Upper lobe of left lung (tissue), 6 donors: Measurements from ENCODE around the gene ARFGEF3. TPM values are rescaled to one million over a fixed set of nuclear protein-coding genes. Genes with fewer than 3 reads are reported as not detected.

Source experiments
- ATAC-seq, 2 donors: fragments of 200-7000 bp; cut with Tn5 transposase; one replicate each; pipeline ENCODE4 v1.9.1; 2022; ENCODE audit warnings: mild to moderate bottlenecking in 2 of 2, moderate library complexity in 2 of 2; ENCODE audit not compliant: low FRiP score in 2 of 2
- DNase-seq, 2 donors: peaks; one replicate each; pipeline ENCODE4 v3.0.0-alpha.2; 2019 to 2020
- H3K27ac ChIP-seq, 4 donors: fragments of 200-600 bp; sonication (generic); one replicate each; pipeline ENCODE4 v1.5.1; 2016 to 2019
- H3K27me3 ChIP-seq, 4 donors: fragments of 200-600 bp; sonication (generic); one replicate each; pipeline ENCODE4 v1.5.1; 2017 to 2019
- H3K36me3 ChIP-seq, 4 donors: fragments of 200-600 bp; sonication (generic); one replicate each; pipeline ENCODE4 v1.5.1; 2016 to 2019
- H3K4me1 ChIP-seq, 4 donors: fragments of 200-600 bp; sonication (generic); one replicate each; pipeline ENCODE4 v1.5.1; 2018 to 2019
- H3K4me3 ChIP-seq, 4 donors: fragments of 200-600 bp; sonication (generic); one replicate each; pipeline ENCODE4 v1.5.1; 2017 to 2019; ENCODE audit warnings: mild to moderate bottlenecking in 2 of 4, moderate library complexity in 1 of 4
- H3K9me3 ChIP-seq, 4 donors: fragments of 200-600 bp; sonication (generic); one replicate each; pipeline ENCODE4 v1.5.1; 2018 to 2019
- CTCF ChIP-seq, 6 experiments: fragments of 450-650 bp in 4 of 6; fragments of 200-600 bp in 2 of 6; sonication (generic) in 2 of 6; IDR thresholded peaks; one replicate each; pipeline ENCODE4 v1.5.1; 2016 to 2019; ENCODE audit warnings: antibody characterized with exemption in 6 of 6
- EP300 ChIP-seq, 4 donors: sonication (generic); formaldehyde crosslinking; IDR thresholded peaks; one replicate each; pipeline ENCODE4 v1.5.1; 2017; ENCODE audit warnings: antibody characterized with exemption in 4 of 4, control low read depth in 2 of 4
- POLR2A ChIP-seq, 4 donors: fragments of 450-650 bp; IDR thresholded peaks; one replicate each; pipeline ENCODE4 v1.5.1; 2016 to 2017; ENCODE audit warnings: antibody characterized with exemption in 4 of 4, mild to moderate bottlenecking in 2 of 4
- POLR2AphosphoS5 ChIP-seq, 2 donors: sonication (generic); formaldehyde crosslinking; IDR thresholded peaks; one replicate each; pipeline ENCODE4 v1.5.1; 2017; ENCODE audit warnings: antibody characterized with exemption in 2 of 2
- WGBS, 2 donors: methylation state at CpG; one replicate each; pipeline ENCODE4 v1.1.5; 2017 to 2018; 5-methylcytosine and 5-hydroxymethylcytosine counted together
- total RNA-seq, 6 donors: library from RNA; depleted of rRNA in 4 of 6; stranded (reverse); fragments of >200 nt in 4 of 6; gene quantifications; one replicate each; pipeline versions ENCODE4 v1.1.0 to v1.2.1, GENCODE V29; 2016 to 2021
- donor health status: DM: no; HTN: no; CAD: no; lungs with moderate emphysema.
- donor health status: DM: no; HTN: yes; CAD: no; lungs with severe emphysema.

The ARFGEF3 gene
- total RNA-seq, 6 donors from 2014 or later: 19.8 to 53.6 (median 30.5) TPM

- 90 to 94% methylated on average over 13 of the region's 13 CpGs for WGBS, 2 donors
- no peak for TF ChIP-seq EP300 (IDR thresholded peaks at IDR 0.05)
- TF ChIP-seq POLR2A (IDR thresholded peaks at IDR 0.05): no peak
- TF ChIP-seq POLR2AphosphoS5 (IDR thresholded peaks at IDR 0.05): no peak
- TF ChIP-seq CTCF (IDR thresholded peaks at IDR 0.05): no peak
- Histone ChIP-seq H3K4me1 (no peaks in the 10 kb centered on the region), H3K9me3 (no peaks in the 10 kb centered on the region), H3K4me3 (no peak overlapping the region), H3K36me3 (peaks cover 0 to 13% (median 6%) of the 10 kb centered on the region in 4 donors), H3K27ac (no peak overlapping the region), H3K27me3 (no peaks in the 10 kb centered on the region)
- ATAC-seq: no peak
- peak in 1 of 2 donors; percentile 29 for DNase-seq
Observed at GRCh38 chr6:138311268-138311667, 149.5 kb downstream of the ARFGEF3 start.

GRCh38 chr6:138318741-138319375, 157.1 kb downstream of the ARFGEF3 start:
- ATAC-seq: no peak
- H3K4me1 ChIP-seq: no peaks in the 10 kb centered on the region
- no peak for DNase-seq
- no peak overlapping the region for H3K4me3 ChIP-seq
- no peaks in the 10 kb centered on the region for H3K27me3 ChIP-seq
- 70 to 80% methylated on average over 7 of the region's 7 CpGs for WGBS, 2 donors
- H3K27ac ChIP-seq: no peak overlapping the region
- peaks cover 0 to 30% (median 12%) of the 10 kb centered on the region in 4 donors for H3K36me3 ChIP-seq
- TF ChIP-seq POLR2A (IDR thresholded peaks at IDR 0.05): no peak
- no peak for TF ChIP-seq CTCF (IDR thresholded peaks at IDR 0.05)
- no peak for TF ChIP-seq EP300 (IDR thresholded peaks at IDR 0.05)
- no peak for TF ChIP-seq POLR2AphosphoS5 (IDR thresholded peaks at IDR 0.05)
- no peaks in the 10 kb centered on the region for H3K9me3 ChIP-seq

- H3K36me3 ChIP-seq: peaks cover 0 to 46% (median 17%) of the 10 kb centered on the region in 4 donors
- 94 to 97% methylated on average over 4 of the region's 4 CpGs for WGBS, 2 donors
Observed at GRCh38 chr6:138321934-138322333, 160.2 kb downstream of the ARFGEF3 start.

GRCh38 chr6:138323821-138324220, 162.1 kb downstream of the ARFGEF3 start:
- no peak for TF ChIP-seq POLR2AphosphoS5 (IDR thresholded peaks at IDR 0.05)
- Histone ChIP-seq H3K4me1 (no peaks in the 10 kb centered on the region), H3K27ac (no peak overlapping the region), H3K27me3 (no peaks in the 10 kb centered on the region), H3K4me3 (no peak overlapping the region), H3K36me3 (peaks cover 1 to 40% (median 17%) of the 10 kb centered on the region in 4 donors), H3K9me3 (no peaks in the 10 kb centered on the region)
- ATAC-seq (no peak), DNase-seq (peak in 1 of 2 donors; percentile 61)
- WGBS, 2 donors: 87 to 89% methylated on average over 10 to 13 of the region's 13 CpGs

More at GRCh38 chr6:138321934-138322333, 160.2 kb downstream of the ARFGEF3 start:
- no peak overlapping the region for H3K4me3 ChIP-seq
- TF ChIP-seq EP300 (IDR thresholded peaks at IDR 0.05): no peak
- TF ChIP-seq POLR2AphosphoS5 (IDR thresholded peaks at IDR 0.05): no peak
- no peak for TF ChIP-seq CTCF (IDR thresholded peaks at IDR 0.05)
- TF ChIP-seq POLR2A (IDR thresholded peaks at IDR 0.05): no peak
- no peak overlapping the region for H3K27ac ChIP-seq
- ATAC-seq: no peak
- no peaks in the 10 kb centered on the region for H3K27me3 ChIP-seq
- no peak for DNase-seq
- no peaks in the 10 kb centered on the region for H3K9me3 ChIP-seq
- no peaks in the 10 kb centered on the region for H3K4me1 ChIP-seq

GRCh38 chr6:138328210-138328609, 166.5 kb downstream of the ARFGEF3 start:
- TF ChIP-seq POLR2AphosphoS5 (IDR thresholded peaks at IDR 0.05) (no peak), EP300 (IDR thresholded peaks at IDR 0.05) (no peak), POLR2A (IDR thresholded peaks at IDR 0.05) (no peak), CTCF (IDR thresholded peaks at IDR 0.05) (no peak)
- Histone ChIP-seq H3K36me3 (peaks cover 3 to 25% (median 12%) of the 10 kb centered on the region in 4 donors), H3K27ac (no peak overlapping the region), H3K27me3 (no peaks in the 10 kb centered on the region), H3K4me1 (no peaks in the 10 kb centered on the region), H3K4me3 (no peak overlapping the region), H3K9me3 (no peaks in the 10 kb centered on the region)
- 46 to 70% methylated on average over 3 of the region's 3 CpGs for WGBS, 2 donors
- DNase-seq (no peak), ATAC-seq (no peak)
